Muscle of back (tissue), 11 donors: Measurements from ENCODE around the gene SMIM38. TPM values are rescaled to one million over a fixed set of nuclear protein-coding genes. Genes with fewer than 3 reads are reported as not detected.
"Not testable (repeated sequence)": the region's sequence is repeated elsewhere in the genome, so short reads cannot be mapped to it uniquely, and the experiment has no call there.

ENCODE experiments used
- DNase-seq, 3 donors: peaks; one replicate each; pipeline versions ENCODE4 v3.0.0 to v3.0.0-alpha.2; 2013
- polyA plus RNA-seq, 10 donors: library from polyadenylated mRNA; unstranded; fragments of 120-200 nt; gene quantifications; one replicate each; pipeline ENCODE4 v1.2.1, GENCODE V29; 2013; ENCODE audit not compliant: insufficient read length in 10 of 10

SMIM38 gene
- polyA plus RNA-seq, 10 donors, result 0.13 to 1.3 (median 0.29) TPM

- no peak for DNase-seq
Measured at GRCh38 chr11:69137151-69137844, 18.4 kb upstream of the SMIM38 start.

- DNase-seq, result no peak
Measured at GRCh38 chr11:69138265-69138664, 17.5 kb upstream of the SMIM38 start.

GRCh38 chr11:69140161-69140560, 15.6 kb upstream of the SMIM38 start:
- DNase-seq, result not testable (repeated sequence)

DNA sequence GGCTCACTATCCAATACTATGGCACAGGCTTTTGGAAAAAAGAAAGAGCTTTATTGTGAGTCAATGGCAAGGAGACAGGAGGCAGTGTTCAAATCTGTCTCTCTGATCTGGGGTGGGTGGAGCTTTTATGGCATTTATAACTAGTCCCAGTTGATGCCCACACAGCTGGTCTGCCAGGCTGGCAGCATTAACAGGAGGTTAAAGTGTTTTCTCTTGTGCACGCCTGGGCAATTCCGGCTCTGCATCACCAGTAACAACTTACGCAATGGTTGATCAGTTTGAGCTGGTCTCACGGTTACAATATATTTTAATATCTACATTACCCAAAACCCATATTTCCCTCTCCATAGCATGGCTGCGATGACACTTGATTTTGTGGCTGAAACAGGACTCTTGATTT, 15.1 kb upstream of the SMIM38 start:
- DNase-seq, result no peak

- DNase-seq, result no peak
Measured at GRCh38 chr11:69141742-69142141, 14.0 kb upstream of the SMIM38 start.

DNA sequence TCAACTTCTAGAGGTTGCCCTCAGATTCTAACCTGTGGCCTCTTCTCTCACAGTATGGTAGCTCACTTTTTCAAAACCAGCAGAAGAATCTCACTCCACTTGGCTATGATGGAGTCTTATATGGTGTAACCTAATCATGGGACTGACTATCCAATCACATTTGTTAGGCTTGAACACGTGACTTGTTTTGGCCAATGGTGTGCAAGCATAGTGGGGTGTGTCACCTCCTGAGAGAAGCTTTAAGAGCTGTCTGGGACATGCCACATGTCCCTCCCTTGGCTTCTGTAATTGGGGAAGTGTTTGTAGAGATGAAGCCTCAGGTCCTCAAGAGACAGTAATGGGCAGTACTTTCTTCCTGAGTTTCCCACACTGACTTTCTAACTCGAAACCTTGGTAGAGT, 12.8 kb upstream of the SMIM38 start:
- no peak for DNase-seq

DNA sequence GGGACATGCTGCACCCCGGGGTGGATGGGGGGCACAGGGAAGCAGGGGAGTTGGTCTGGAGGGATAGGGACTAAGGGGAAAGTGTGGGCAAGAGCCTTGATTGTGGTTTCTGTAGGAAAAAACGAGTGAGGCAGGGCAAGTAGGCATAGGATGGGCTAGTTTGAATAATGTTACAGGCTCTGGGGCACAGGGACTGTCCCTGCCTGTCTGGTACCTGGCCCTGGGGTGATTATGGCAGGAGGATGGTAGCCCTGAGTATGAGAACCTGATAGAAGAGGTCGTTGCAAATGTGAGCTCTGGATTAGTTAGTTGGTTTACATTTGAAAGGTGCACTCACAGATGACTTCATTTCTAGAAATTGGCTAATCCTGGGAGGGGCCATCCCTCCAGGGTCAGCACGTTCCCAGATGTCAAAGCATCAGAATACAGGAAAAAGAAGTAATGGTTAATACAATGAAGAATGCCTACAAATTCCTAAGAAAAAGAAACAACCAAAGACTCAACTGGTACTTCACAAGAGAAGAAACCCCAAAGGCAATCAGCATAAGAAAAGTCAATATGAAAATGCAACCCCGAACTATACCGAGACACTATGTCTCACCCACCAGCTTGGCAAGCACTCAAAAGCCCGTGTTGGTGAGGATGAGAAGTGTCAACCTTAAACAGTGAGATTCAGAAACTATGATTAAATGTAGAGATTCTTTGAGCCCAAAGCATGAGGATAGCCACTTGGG, 11.3 kb upstream of the SMIM38 start:
- DNase-seq, result no peak

DNA sequence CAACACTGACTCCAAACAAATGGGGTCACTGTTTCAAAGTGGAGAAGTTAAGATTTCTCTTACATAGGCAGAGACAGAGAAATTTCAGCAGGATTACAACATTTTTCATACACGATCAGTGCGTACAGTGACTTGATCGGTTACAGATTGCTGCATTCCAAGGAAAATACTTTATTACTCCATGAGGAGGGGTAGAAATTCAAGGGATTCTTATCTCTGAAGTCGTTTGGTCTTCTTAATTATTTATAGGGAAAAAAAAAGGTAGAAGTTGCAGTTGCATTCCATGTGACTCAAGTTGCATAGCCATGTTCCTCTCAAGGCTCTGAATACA, 10.7 kb upstream of the SMIM38 start:
- DNase-seq, result no peak

- DNase-seq, result no peak
Measured at GRCh38 chr11:69148377-69148762, 7.4 kb upstream of the SMIM38 start.

DNA sequence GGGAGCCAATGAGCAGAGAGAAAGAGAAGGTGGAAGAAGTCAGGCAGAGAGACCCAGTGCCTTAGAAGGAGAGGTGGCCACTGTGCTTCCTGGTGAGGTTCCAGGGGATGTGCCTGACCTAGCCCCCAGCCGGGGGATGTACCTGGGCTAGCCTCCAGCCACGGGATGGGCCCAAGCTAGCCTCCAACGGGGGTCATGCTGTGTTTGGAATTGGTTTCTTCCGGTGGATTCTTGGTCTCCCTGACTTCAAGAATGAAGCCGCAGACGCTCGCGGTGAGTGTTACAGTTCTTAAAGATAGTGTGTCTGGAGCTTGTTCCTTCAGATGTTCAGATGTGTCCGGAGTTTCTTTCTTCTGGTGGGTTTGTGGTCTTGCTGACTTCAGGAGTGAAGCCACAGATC, 6.9 kb upstream of the SMIM38 start:
- no peak for DNase-seq

GRCh38 chr11:69149338-69150045, 6.2 kb upstream of the SMIM38 start:
- DNase-seq, result not testable (repeated sequence)

DNA sequence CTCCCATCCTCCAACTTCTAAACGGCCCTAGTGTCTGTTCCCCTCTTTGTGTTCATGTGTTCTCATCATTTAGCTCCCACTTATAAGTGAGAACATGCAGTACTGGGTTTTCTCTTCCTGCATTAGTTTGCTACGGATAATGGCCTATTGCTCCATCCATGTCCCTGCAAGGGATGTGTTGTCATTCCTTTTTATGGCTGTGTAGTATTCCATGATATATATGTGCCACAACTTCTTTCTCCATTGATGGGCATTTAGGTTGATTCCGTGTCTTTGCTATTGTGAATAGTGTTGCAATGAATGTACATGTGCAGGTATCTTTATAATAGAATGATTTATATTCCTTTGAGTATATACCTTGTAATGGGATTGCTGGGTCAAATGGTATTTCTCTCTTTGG, 5.6 kb upstream of the SMIM38 start:
- DNase-seq, result no peak

DNA sequence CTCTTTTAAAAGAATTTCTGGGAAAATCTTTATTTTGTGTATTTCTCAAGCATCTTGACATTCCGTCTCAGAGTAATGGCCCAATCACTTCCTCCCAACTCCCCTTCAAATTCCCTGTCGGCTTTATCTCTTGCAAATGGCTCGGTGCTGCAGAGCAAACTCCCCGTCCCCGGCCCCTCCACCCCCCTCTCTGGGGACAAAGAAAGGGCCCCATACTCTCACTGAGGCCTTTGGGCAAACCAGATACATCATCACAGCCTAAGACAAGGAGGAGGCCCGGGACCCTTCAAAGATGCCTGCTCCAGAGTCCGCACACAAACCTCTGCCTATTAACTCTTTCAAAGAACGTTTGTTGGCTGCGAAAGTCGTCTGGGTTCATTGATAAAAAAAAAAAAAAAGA, 3.9 kb upstream of the SMIM38 start:
- DNase-seq, result no peak

GRCh38 chr11:69152733-69153421, 2.9 kb upstream of the SMIM38 start:
- peak in 1 of 3 donors; percentile 36 for DNase-seq

- no peak for DNase-seq
Measured at GRCh38 chr11:69153661-69154060, 2.1 kb upstream of the SMIM38 start.

DNA sequence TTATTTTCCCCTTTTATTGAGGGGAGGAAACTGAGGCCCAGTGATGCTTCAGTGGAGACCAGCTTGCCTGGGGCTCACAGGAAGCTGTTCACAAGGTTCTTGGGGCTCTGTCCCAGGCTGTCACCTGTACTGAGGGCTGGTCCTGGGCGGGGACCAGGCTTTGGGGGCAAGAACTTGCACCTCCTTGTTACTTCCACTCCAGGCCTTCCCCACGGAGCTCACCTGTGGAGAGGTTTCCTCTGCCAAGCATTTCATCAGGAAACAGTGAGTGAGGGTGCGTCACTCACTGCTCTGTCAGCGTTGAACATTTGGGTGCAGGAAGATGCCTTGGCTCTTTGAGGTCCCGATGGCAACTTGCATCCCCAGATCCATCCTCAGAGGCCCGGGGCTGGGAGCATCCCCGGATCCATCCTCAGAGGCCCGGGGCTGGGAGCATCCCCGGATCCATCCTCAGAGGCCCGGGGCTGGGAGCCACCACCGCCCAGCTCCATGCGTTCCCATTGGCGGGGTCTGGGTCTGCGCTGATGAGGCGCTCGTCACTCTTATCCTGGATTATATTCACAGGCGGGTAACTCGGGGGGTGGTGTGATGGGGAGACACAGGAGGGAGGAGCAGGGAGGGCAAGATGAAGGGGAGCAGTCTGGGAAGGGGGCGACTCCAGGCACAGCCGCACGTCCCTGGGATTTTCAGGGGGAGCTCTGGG, 1.4 kb upstream of the SMIM38 start:
- no peak for DNase-seq

DNA sequence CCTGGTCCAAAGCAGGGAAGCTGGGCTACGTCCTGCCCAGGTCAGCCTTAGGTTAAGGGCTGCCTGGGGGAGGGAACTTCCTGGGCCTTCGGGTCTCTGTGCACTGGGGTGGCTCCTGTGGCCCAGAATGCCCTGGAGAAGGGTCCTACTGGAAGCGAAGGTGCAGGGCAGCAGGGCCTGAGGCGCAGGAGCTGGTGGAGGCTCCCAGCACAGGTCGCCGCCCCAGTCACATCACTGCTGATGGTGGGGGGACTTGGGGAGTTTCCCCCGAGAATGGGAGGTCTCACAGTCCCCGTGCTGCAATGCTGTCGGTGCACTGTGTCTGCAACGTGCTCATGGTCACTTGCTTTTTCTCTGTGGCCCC, 815 bp upstream of the SMIM38 start:
- DNase-seq, result no peak

DNA sequence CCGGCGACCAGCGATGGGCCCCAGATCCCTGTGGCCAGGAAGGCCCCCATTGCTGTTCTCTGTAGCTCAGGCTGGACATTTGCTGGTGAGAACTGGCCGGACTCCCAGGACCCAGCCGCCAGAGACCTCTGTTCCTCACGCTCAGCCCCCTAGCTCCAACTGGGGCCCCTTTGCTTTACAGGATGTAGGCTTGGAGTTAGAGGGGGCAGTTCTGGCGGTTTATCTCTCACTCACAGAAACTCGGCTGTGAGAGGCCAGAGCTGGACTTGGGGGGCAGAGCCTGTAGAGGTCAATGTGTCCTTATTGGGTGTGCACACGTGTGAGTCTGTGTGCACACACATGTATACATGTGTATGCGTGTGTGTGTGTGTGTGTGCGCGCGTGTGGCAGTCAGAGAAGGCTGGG, 502 bp downstream of the SMIM38 start:
- DNase-seq, result peak in 2 of 3 donors; percentile 38 to 84

DNA sequence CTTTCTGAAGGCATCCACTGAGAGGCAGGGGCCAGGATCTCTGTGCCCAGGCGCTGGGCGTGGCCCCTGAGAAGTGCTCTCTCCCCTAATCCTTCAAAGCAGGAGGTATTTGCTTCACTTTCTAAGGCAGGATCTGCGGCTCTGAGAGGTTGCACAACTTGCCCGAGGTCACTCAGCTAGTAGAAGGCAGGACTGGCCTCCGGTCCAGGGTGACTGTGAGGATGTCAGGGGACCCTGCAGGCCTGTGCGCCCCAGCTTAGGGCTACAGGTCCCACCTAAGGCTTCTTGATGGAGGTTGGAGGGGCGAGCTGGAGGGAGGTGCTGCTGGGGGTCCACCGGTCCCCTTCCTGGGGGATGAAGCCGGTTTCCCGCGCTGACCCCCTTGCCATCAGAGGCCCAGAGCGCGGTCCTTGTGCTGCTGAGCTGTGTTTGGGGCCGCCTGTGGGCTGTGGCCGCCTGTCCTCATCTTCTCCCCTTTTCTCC, 979 bp downstream of the SMIM38 start:
- DNase-seq, result no peak

DNA sequence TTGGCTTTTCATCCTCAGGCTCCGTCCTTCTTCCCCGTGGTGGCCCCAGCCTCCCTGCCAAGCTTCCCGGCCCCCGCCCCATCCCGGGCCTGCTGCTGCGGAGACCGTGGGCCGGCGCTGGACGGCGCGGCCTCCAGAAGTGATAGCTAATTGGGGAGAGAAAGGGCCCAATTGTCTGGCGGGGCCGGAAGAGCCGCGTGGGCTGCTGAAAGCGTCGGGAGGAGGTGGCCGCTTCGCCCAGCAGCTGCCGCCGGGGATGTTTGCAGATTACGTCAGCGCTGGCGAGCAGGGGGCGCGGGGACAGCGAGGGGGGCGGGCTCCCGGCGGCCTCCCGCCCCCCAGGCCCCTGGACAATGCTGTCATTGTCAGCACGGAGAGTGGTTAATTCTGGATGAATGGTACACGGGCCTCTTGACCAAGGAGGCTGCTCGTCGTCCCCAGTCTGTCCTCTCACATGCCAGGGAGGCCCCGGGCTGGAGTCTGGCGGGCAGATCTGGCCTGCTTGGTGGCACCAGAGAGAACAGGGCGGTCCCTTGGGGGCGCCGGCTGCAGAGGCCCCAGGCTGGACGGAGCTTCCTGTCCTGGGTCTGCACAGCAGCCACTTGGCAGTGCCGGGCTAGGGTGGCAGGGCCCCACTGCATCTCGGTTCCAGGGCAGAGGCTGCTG, 1.6 kb downstream of the SMIM38 start:
- DNase-seq, result peak; percentile 59 to 93 (median 84)

DNA sequence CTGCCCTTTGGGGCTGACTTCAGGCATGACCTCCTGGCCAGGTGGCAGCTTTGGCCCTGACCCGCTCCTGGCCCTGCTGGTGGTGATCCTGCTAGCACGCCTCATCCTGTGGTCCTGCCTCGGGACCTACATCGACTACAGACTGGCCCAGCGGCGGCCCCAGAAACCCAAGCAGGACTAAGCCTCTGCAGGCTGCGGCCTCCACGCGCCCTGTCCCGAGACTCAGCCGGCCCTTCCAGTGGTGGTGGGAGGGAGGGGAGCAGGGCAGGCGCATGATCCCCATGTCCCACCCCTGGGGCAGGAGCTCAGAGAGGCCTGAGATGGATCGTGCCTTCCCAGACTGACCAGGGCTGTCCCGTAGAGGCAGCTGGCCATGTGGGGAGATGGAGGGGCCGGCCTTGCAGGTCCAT, 2.1 kb downstream of the SMIM38 start:
- no peak for DNase-seq
